Hindlimb muscle (tissue), 1 donor: Measurements from ENCODE around the gene HHATL. TPM values are rescaled to one million over a fixed set of nuclear protein-coding genes. Genes with fewer than 3 reads are reported as not detected.
"Not testable (repeated sequence)": the region's sequence is repeated elsewhere in the genome, so short reads cannot be mapped to it uniquely, and the experiment has no call there.

Source experiments
- DNase-seq: peaks from one replicate; pipeline ENCODE4 v3.0.0-alpha.2; 2013
- polyA plus RNA-seq: library from polyadenylated mRNA; unstranded; fragments of 120-200 nt; gene quantifications from one replicate; pipeline ENCODE4 v1.2.1, GENCODE V29; 2013; ENCODE audit not compliant: insufficient read length

Gene HHATL
- polyA plus RNA-seq, 1 donor: 70.3 TPM

DNA sequence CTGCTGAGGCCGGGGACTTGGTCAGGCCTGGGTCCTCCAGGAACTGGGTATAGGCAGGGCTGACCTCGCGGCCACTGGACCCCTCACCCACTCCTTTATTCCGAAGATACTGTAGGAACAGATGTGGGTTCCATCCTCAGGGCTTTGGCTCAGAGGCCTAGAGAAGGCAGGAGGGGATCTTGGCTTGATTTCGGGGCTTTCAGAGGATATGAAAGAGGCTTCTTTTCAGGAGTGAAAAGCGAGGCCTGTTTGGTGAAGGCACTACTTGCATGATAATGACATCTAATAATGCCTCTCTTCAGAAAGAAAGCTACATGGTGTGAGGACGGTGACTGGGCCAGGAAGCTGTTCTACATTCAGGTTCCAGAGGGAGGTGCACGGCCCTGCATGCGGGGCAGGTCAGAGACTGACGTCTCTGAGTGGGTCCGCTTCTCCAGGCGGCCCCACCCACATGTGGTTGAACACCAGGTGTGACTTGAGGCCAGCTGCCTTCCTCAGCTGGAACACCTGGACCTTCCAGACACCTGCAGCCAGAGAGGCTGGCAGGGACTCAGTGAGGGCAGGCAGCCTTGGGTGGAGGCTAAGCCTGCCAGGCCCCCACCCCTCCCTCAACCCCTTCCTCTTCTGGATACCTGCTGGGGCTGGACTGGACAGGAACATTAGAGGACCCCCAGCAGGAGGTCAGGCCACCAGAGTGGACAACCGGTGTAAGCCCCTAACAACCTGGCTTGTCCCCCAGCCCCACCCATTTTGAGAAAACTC, 31.1 kb upstream of the HHATL start:
- DNase-seq: no peak

DNA sequence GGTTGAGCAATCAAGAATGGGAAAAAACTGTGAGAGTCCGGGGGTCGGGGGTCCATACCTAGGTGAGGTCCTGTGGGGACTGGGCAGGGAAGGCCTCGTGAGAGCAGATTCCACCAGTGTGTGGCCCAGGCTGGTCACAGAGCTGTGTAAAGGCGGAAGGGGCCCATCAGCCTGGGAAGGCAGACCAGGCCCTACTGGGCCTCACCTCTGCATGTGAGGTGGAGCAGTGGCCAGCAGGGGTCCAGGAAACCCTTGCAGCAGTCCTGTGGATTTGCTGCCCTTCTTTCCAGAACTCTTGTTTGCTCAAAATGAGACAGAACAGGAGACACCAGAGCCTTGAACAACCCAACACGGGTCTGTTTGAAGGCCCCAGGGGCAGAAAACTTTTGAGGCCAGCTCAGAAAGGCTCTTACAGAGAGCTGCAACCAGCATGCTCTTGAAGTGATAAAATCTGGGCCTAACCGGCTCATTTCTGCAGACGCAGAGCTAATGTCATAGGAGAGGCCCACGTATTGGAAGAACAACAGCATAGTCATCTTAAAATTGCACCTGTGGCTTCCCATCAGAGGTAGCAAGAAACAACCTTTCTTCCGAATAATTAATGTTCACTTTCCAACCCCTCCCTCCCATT, 30.3 kb upstream of the HHATL start:
- DNase-seq: no peak

DNA sequence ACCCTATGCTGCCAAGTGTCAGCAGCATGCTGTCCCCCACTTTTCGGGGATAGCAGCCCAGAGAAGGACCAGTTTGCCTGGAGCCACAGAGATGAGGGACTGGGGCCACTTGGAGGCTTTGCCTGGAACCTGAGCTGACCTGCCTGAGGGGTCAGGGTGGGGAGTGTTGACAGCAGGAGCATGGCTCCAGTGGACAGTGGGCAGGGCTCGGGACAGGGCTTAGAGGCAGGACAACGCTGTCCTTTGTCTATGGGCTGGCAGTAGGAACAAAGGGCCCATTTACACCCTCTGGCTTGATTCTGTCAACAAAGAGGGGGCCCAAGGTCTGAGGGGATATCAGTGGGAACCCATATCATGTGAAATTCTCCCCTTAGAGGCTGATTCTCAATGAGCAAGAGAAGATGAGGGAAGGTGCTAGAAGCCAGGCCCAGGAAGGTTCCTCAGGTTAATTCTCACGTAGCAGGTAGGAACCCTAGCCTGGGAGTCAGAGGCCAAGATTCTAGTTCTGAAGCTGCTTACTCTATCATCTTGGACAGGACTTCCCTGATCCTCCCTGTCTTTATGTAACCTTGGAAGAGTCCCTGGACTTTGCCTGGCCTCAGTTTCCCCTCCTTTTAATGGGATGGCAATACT, 29.7 kb upstream of the HHATL start:
- no peak for DNase-seq

DNA sequence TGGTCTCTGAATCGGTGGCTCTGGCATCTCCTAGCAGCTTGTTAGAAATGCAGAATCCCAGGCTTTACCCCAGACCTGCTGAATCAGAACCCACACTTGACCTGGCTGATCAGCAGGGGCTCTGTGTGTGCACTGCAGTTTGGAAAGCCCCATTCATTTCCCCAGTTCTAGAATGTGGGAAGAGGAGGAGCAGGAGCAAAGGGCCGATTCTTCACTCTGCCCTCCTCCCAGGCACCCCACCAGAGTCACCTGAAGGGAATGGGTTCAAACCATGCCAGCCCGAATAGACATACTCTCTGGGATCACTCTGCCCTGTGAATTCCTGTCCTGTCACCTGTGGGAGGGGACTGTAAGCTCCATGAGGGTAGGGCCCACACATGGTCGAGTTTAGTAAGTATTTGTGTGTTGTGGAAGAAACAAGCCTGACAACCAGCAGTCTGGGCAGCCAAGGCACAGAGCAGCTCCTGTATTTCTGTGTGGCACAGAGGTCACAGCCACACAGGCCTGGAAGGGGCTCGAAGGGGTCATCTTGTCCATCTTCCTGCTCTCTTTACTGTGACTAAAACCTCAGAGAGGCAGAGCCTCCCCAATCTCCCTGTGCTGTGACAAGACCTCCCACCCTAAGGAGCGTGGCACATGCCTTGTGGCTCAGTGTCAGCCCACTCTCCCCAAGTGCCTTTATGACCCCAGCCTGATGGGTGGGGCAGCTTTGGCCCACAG, 29.0 kb upstream of the HHATL start:
- DNase-seq: no peak

DNA sequence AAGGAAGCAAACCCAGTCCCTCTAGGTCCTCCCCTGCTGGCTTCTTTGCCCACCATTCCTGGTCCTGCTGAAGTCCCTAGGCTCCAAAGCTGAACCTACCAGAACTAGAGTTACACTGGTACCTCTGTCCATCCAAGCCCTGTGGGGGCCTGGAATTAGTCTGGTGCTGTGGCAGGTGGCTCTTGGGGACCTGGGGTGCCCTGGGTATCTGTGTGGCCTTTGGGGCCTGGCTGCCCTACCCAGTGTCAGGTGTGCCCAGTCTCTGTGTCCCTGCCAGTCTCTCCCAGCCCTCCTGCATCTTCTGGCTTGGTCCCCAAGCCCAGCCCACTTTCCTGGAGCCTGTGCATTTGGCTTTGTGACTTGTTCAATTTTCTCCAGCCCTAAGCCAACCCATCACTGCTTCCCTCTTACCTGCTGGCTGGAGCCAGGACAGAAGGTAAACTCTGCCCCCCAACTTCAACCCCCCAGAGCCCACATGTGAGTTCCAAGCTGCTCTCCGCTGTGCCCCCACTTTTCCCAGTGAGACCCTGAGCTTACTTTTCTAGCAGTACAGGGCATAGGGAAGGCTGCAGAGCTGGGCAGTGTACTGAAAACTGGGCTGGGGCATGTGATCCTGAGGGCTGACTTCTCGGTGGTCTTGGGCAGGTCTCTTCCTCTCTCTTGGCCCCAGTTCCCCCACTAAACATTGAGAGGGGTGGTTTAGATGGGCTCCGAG, 28.3 kb upstream of the HHATL start:
- no peak for DNase-seq

DNA sequence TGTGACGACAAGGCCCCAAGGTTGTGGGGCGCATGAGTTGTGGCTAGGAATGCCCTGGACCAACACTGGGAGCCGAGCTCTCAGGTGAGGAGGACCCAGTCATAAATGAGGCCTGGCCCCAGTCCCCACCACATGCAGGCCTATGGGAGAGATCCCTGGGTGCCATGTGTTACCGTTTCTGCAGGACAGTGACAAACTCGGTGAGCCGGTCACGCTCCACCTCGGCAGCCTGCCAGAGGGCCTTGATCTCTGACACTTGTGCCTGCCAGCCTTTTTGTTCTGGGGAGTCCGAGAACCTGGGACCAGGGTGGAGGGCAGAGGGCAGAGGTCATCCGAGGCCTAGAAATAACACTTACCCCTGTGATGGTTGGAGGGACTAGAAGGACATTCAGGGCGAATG, 27.7 kb upstream of the HHATL start:
- no peak for DNase-seq

DNA sequence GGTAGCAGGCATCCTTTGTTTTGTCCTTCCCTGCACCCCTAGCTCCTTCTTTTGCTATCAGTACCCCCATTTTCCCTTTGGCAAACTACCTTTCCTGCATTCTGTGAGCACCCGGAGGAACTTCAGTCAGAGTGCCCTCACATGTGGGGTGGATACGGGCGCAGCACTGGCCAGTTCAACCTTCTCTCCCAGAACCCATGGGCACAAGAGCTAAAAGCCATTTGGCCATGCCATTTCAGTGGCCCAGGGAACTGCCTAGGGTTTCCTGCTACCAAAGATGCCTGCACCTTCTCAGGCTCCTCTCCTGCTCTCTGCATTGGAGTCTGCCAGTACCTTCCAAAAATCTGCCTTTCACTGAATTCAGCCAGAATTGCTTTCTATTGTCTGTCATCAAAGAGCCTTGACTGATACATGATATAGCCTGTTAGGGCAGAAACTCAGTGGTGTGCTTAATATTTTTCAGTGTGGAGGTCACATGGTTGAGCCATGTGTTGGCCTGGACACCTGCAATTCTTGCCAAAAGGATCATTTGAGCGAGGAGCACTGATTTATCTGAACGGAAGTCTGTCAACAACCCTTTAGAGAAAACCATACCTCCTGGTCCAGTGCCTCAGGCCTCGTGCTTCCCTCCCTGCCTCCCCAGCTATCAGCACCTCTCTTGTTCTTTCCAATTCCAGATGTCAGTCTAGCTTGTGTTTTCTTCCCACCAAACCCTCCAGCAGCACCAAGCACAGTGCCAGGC, 27.0 kb upstream of the HHATL start:
- DNase-seq: no peak

DNA sequence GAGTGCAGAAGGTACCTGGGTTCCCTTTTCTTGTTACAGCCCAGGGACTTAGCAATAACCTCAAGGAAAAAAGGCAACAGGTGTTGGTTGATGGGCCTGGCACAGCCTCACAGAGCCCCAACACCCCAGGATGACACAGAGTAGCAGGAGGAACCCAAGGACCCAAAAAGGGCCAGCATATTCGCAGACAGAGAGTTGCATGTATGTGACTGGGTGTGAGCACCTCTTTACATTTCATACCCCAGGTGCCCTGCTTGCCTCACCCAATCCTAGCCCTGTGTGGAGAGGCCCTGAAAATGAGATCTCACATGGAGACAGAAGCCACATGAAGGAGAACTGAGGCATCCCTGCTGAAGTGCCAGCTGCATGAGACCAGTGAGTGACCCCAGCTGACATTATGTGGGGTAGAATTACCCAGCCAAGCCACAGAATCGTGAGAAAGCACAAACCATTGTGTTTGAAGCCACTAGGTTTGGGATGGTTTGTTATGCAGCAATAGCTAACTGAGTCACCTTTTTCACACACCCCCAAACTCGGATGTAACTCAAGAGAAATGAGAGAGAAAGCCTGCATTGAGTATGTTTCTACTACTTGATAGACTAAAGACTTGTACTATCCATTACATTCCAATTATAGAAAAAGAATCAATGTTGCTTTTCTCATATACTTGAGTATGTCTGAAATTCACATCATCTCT, 26.2 kb upstream of the HHATL start:
- no peak for DNase-seq

DNA sequence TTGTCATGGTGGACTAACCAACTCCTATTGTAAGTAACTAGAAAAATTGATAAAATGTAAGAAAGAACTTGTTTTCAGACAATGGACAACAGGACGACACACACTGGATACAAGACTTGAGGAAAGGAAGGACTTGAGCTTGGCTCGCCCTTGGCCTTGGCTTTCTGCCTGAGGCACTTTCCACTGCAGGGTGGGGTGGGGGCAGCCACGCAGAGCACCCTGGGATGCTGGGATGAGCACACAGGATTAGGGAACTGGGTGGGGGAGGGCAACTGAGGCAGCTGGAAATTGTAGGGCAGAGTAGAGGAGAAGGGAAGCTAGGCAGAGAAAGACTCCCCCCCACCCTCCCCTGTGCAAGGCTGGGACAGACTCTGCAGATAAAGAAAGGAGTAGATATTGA, 25.5 kb upstream of the HHATL start:
- no peak for DNase-seq

DNA sequence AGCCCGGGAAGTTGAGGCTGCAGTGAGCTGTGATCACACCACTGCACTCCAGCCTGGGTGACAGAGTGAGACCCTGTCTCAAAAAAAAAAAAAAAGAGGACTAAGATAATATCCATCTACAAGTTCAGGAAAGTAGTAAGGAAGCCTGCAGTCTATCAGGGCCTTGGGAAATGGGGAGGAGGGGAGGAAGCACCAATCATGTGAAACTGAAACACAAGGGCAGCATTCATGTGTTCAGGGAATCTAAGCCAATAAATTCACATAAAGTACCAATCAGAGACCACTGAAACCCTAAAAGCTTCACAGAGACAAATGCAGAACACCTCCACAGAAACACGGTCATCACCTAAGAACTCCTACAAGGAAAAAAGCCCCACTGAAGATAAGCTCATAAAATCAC, 22.9 kb upstream of the HHATL start:
- no peak for DNase-seq

DNA sequence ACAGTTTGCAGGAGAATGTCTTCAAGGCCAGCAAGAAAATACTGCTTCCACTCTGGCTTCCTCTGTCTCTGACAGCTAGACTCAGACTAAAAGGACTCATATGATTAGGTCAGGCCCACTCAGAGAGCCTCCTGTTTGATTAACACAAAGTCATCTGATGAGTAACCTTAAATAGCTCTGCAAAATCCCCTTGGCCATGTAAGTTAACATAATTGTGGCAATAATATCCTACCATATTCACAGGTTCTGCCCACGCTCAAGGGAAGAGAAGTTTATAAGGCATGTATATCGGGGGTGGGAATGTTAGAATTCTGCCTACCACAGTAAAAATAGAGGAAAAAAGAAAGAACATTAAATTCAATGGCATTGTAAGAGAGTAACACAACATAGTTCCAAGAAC, 20.6 kb upstream of the HHATL start:
- DNase-seq: no peak

DNA sequence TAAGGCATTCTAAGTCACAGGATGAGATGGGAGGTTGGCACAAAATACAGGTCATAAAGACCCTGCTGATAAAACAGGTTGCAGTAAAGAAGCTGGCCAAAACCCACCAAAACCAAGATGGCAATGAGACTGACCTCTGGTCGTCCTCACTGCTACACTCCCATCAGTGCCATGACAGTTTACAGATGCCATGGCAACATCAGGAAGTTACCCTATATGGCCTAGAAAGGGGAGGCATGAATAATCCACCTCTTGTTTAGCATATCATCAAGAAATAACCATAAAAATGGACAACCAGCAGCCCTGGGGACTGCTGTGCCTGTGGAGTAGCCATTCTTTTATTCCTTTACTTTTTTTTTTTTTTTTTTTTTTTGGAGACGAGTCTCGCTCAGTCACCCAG, 19.8 kb upstream of the HHATL start:
- not testable (repeated sequence) for DNase-seq

DNA sequence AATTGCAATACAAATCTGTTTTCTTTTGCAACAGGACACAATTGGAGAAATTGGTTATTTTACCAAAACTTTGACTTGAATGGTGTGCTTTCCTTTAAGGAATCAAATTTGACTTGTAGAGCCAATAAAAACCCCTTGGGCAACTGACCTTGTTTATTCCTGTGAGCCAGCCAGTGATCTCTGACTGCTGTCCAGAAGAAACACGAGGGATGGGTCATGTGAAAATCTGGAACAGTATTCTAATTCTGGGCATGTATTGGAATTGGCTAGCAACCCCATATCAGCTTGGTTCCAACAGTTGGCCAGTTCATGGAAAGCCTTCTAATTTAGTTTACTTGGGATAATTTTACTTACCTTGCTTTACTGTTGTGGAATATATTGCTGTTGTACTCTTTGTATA, 19.1 kb upstream of the HHATL start:
- DNase-seq: no peak

DNA sequence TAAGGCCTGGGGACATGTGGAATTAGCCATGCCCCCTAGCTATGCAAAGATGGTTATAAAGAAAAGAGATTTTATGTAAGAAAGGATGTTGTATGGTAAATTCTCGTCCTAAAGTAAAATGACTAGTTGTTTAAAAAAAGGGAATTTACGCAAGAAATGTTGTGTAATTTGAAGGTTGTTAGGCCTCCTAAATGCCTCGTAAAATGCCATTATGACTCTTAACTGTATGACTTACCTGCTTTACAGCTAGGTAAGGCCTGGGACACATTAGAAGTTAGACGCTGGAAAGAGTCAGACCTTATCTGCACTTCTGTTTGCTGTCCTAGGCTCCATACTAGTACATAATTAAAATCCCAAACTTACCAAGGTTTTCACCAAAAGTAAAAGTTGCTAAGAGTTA, 17.5 kb upstream of the HHATL start:
- no peak for DNase-seq

DNA sequence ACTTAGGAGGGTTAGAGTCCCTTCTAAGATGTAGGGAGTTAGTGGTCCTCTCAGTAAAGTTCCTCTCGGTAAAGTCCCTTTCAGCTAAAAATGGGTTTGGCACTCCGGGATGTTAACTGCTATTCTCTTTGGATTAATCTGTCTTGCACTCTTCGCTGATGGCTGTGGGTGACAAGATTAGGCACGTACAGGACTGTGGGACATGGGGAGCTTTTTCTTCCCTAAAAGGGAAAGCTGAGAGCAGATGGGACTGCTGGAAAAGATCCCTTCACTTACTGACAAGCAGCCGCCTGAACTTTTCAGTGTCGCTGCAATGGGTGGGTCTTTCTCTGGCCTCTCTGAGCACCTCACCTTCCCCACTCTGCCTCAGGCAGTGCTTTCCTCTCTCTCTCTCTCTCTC, 16.4 kb upstream of the HHATL start:
- DNase-seq: no peak

DNA sequence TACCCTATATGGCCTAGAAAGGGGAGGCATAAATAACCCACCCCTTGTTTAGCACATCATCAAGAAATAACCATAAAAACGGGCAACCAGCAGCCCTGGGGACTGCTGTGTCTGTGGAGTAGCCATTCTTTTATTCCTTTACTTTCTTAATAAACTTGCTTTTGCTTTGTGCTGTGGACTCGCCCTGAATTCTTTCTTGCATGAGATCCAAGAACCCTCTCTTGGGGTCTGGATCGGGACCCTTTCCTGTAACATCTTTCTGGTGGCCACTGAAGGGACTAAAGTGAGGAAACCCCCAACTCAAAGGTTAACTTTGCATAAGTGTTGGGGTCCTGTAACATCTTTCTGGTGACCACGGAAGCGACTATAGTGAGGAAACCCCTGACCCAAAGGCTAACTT, 15.7 kb upstream of the HHATL start:
- no peak for DNase-seq

DNA sequence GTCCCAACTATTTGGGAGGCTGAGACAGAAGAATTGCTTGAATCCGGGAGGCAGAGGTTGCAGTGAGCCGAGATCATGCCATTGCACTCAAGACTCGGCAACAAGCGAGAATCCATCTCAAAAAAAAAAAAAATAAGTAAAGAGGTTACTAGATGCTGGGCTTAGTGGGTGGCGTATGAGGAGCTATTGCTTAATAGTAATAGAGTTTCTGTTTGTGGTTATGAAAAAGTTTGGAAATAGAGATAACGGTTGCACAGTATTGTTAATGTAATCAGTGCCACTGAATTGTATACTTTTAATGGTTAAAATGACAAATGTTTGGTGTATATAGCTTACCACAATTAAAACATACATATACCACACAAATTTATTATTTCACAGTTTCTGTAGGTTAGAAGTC, 14.7 kb upstream of the HHATL start:
- no peak for DNase-seq

DNA sequence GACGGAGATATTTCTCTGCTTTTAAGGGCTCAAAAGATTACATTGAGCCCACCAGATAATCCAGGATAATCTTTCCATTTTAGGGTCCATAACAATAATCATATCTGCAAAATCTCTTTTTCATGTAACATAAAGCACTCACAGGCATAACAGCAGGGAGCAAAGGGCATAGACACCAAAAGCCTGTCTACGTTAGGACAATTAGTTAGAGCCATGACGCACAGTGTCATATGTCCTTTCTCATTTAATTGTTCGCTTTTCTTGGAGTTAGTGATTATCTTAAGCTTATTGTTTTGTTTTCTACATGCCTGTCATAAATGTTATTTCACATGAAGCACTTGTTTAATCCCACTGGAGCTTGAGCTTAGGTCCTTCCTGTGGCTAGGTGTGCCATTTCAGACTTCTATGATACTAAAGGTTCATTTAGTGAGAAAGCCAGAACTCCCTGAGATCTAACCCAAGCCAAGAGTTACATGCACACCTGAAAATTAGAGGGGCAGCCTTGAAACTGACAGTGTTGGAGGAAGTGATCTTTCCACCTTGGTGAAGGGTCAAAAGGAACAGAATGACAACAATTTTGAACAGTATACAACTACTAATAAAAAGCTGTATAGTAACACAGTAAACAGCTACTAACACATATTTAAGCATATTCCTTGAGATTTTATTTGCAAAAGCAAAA, 11.7 kb upstream of the HHATL start:
- DNase-seq: no peak

DNA sequence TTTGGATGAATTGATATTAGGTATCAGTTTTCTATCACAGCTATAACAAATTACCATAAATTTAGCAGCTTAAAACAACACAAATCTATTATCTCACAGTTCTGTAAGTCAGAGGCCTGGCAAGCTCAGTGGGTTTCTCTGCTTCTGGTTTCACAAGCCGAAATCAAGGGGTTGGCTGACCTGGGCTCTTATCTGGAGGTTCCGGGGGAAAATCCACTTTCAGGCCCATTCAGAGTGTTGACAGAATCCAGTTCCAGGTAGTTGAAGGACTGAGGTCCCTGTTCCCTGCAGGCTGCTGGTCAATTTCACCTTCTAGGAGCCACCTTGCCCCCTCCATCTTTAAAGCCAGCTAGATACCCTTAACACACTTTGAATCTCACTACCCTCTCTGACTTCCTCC, 11.1 kb upstream of the HHATL start:
- no peak for DNase-seq

DNA sequence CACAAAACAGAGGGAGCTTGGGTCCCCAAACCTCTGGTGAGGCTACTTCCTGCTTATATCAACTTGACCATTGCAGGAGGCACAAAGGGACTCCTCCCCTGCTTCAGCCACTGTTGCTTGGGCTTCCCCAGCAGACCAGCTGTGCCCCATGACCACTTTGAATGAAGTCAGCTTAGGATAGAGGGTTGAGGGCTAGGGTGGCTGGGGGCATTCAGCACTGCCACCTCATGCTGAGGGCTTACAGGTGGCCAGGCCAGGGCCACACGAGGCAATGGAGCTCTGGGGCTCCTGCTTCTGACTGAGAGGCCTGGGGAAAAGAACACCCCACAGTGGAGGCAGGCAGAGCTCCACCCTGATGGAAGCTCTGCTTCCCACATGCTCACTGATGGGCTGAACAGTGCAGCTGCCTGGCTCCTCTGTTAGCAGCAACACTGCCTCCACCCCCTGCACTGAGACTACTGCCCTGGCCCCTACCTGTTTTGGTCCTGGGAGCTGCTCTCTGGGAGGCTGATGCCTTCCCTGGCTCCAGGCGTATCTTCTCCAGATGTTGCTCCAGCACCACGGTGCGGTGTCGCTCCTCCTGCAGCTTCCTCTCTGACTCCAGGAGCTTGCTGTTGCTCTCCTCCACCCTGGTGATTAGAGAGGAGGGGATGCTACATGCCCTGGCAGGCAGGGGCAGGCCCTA, 10.2 kb upstream of the HHATL start:
- no peak for DNase-seq
